ENCODE data around the gene HMG20A. TPM values are rescaled to one million over a fixed set of nuclear protein-coding genes. Genes with fewer than 3 reads are reported as not detected.

Gene HMG20A
- total RNA-seq, 2 donors from 2014 or later, result 30.9 to 34.7 TPM

DNA sequence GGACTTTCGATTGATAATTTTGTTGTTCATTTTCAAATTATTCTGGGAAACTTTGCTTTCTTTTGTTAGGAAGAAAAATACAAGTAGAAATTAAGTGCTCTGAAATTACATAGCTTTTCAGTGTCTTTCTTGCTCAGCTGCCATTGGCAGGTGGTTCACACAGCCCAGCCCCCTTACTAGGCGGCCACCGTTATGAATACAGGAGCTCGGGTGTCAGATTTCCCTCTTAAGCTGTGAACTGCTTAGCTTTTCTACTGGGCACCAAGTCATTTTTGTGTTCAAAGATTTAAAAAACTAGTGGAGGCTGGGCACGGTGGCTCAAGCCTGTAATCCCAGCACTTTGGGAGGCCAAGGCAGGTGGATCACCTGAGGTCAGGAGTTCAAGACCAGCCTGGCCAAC lies 55.2 kb downstream of the HMG20A start:
- H3K27ac ChIP-seq, result peak overlapping the region in 1 of 2 donors; percentile 83
- H3K4me3 ChIP-seq, result no peak overlapping the region
- H3K36me3 ChIP-seq, result peaks cover 50% of the 10 kb centered on the region
- H3K4me1 ChIP-seq, result peaks cover 0 to 31% of the 10 kb centered on the region in 2 donors
- DNase-seq (ENCODE audit: low spot score), result no peak
- TF ChIP-seq, protein P1, sequence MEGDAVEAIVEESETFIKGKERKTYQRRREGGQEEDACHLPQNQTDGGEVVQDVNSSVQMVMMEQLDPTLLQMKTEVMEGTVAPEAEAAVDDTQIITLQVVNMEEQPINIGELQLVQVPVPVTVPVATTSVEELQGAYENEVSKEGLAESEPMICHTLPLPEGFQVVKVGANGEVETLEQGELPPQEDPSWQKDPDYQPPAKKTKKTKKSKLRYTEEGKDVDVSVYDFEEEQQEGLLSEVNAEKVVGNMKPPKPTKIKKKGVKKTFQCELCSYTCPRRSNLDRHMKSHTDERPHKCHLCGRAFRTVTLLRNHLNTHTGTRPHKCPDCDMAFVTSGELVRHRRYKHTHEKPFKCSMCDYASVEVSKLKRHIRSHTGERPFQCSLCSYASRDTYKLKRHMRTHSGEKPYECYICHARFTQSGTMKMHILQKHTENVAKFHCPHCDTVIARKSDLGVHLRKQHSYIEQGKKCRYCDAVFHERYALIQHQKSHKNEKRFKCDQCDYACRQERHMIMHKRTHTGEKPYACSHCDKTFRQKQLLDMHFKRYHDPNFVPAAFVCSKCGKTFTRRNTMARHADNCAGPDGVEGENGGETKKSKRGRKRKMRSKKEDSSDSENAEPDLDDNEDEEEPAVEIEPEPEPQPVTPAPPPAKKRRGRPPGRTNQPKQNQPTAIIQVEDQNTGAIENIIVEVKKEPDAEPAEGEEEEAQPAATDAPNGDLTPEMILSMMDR (IDR thresholded peaks at IDR 0.05), result no peak
- H3K9me3 ChIP-seq, result no peaks in the 10 kb centered on the region
- no peaks in the 10 kb centered on the region for H3K27me3 ChIP-seq

DNA sequence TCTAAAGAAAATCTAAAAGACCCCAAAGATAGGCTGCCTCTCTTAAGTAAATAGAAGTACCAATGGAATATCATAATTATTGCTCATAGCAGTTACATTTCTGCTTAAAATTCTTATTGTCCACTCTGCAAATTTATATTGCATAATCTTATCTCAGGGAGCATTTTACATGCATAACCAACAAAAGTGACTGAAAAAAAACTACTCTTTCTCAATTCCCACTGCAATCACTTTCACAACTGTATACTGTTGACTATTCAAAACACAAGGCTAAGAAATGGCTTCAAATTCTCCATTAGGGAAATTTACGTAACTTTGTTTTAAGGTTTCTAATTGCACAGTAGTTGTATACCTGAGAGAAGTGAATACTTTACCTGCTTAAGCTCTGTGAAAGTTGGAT lies 56.3 kb downstream of the HMG20A start:
- no peak for DNase-seq (ENCODE audit: low spot score)
- Histone ChIP-seq H3K36me3 (peaks cover 39% of the 10 kb centered on the region), H3K4me3 (no peak overlapping the region), H3K27me3 (no peaks in the 10 kb centered on the region), H3K9me3 (no peaks in the 10 kb centered on the region), H3K27ac (peak overlapping the region in 1 of 2 donors; percentile 83), H3K4me1 (peaks cover 0 to 42% of the 10 kb centered on the region in 2 donors)
- TF ChIP-seq, protein P1 (IDR thresholded peaks at IDR 0.05), result no peak

DNA sequence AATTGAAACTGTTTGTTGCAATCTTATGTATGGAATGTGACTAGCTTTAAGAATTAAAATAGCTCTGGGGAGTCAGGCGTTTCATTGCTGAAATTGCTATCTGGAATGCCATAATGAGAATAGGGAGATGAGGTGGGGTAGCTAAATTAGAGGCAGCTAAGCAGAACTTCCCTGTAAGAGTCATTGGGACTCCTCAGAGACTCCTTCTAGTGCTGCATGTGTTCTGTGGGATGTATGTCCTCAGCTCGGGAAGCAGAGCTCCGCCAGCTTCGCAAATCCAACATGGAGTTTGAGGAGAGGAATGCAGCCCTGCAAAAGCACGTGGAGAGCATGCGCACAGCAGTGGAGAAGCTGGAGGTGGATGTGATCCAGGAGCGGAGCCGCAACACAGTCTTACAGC lies 57.4 kb downstream of the HMG20A start:
- Histone ChIP-seq H3K36me3 (peaks cover 30% of the 10 kb centered on the region), H3K4me1 (peaks cover 0 to 52% of the 10 kb centered on the region in 2 donors)

DNA sequence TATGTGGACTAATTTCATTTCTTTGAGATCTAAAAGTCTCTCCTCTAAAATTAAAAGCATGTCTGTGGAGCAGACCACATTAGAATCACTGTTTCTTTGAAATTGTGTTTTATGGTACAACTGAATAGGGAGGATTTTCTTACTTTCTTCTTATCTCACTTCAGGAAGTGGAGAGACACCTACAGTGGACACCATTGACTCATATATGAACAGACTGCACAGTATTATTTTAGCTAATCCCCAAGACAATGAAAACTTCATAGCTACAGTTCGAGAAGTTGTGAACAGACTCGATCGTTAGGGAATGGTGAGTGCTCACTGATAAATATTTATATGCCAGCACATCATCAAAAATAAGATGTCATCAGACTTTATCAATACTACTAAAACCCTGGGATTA lies 58.3 kb downstream of the HMG20A start:
- Histone ChIP-seq H3K4me1 (peaks cover 0 to 56% of the 10 kb centered on the region in 2 donors), H3K36me3 (peaks cover 37% of the 10 kb centered on the region), H3K27ac (no peak overlapping the region), H3K4me3 (no peak overlapping the region), H3K27me3 (no peaks in the 10 kb centered on the region), H3K9me3 (no peaks in the 10 kb centered on the region)
- no peak for DNase-seq (ENCODE audit: low spot score)
- TF ChIP-seq, protein P1 (IDR thresholded peaks at IDR 0.05), result no peak

More for the DNA sequence above, 57.4 kb downstream of the HMG20A start:
- no peaks in the 10 kb centered on the region for H3K27me3 ChIP-seq
- peak overlapping the region in 1 of 2 donors; percentile 8 for H3K27ac ChIP-seq
- no peaks in the 10 kb centered on the region for H3K9me3 ChIP-seq
- no peak for DNase-seq (ENCODE audit: low spot score)
- H3K4me3 ChIP-seq, result no peak overlapping the region
- TF ChIP-seq, protein P1 (IDR thresholded peaks at IDR 0.05), result no peak

DNA sequence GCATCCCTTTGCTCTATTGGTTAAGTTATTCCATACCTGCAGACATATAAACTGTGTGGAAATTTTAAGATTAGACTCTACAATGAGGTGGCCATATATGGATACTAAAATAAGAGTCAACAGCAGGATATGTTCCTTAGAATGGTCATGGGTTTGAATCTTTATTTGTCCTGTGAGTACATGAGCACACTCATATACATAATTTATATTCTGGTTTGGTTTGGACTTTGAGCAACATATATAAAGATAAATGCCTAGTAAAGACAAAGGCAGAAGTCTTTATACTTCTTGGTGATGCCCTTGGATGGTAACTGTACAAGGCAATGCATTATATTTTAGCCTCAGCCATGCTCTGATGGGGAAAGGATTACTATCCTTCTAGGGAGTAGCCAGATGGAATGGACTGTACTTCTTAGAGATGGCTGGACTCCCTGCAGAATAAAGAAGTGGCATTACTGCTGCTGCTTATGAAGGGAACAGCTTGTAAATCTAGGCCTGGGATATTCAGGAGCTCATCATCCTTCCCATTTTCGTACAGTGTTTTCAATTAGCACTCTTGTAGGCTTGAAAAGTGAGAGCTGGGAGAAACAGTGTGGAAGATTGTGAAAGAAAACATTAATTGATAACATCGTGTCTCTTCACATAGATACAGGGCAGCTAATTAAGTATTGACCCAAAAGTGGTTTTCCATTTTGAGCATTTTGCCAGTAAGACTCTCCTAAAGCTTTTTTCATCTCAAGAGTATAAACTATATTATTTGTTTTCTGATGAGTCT lies 60.4 kb downstream of the HMG20A start:
- peaks cover 49% of the 10 kb centered on the region for H3K36me3 ChIP-seq

More for the DNA sequence above, 60.4 kb downstream of the HMG20A start:
- peak overlapping the region; percentile 56 to 82 for H3K27ac ChIP-seq
- H3K9me3 ChIP-seq, result no peaks in the 10 kb centered on the region
- H3K4me3 ChIP-seq, result no peak overlapping the region
- no peaks in the 10 kb centered on the region for H3K27me3 ChIP-seq
- no peak for DNase-seq (ENCODE audit: low spot score)
- peaks cover 0 to 45% of the 10 kb centered on the region in 2 donors for H3K4me1 ChIP-seq
- TF ChIP-seq, protein P1 (IDR thresholded peaks at IDR 0.05), result no peak
